ENCODE data around the gene DUSP5.

DNA sequence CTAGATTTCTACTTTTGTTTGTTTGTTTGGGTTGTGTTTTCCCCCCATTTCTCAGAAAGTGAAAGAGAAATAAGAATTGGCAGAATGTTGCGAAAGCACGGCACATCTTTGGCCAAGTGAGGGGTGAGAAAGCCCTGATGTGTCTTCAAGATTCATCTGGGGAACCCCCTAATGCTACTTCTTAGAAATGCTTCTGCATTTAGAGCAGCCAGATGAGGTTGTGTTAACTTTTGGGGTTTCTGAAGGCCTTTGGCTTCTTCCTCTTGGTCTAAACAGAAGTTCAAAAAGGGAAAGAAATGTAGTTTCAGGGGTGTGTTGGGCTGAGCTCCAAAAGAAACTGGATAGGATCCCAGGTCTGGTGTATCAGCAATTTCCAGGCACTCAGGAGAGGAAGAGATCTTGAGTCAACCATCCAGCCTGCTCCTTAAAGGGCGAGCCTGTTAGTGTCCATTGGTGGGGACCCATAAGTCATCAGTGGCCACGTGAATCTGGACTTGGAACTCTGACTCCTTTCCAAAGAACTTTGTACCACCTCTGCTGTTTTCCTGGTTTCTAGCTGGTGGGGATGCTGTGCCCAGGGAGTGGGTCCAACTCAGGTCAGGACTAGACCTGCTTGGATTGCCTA lies 6.5 kb downstream of the DUSP5 start:
- TF ChIP-seq EZH2phosphoT487 (IDR thresholded peaks at IDR 0.05) (no peak), EZH2 (IDR thresholded peaks at IDR 0.05) (no peak)
- TF ChIP-seq, protein P1, sequence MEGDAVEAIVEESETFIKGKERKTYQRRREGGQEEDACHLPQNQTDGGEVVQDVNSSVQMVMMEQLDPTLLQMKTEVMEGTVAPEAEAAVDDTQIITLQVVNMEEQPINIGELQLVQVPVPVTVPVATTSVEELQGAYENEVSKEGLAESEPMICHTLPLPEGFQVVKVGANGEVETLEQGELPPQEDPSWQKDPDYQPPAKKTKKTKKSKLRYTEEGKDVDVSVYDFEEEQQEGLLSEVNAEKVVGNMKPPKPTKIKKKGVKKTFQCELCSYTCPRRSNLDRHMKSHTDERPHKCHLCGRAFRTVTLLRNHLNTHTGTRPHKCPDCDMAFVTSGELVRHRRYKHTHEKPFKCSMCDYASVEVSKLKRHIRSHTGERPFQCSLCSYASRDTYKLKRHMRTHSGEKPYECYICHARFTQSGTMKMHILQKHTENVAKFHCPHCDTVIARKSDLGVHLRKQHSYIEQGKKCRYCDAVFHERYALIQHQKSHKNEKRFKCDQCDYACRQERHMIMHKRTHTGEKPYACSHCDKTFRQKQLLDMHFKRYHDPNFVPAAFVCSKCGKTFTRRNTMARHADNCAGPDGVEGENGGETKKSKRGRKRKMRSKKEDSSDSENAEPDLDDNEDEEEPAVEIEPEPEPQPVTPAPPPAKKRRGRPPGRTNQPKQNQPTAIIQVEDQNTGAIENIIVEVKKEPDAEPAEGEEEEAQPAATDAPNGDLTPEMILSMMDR (IDR thresholded peaks at IDR 0.05) = no peak

All from neural progenitor cell (in vitro differentiated cells).